ENCODE data around the gene COX7B2.

DNA sequence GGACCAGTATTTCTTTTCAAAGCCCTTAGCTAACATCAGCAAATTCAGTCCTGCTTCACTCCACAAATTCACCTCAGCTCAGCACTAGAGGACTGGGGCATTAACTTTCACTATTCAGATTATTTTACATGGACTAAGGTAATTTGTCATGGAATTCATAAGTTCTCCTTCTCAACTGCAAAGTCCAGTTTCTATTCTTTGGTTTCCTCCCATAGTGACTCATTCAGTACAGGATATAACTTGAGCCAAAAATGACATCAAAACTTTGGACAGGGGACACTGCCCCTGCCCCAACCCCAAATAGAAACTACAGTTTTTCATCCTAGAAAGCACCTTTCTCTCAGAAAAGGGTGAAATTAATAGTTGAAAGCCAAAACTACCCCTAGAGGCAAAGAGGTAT lies 52.7 kb downstream of the COX7B2 start:
- TF ChIP-seq TAF1 (IDR thresholded peaks at IDR 0.05; ENCODE audit: borderline replicate concordance, low read depth, low read length): no peak
- TF ChIP-seq POLR2A (IDR thresholded peaks at IDR 0.05; ENCODE audit: low read depth, low read length): no peak
- no peak for TF ChIP-seq POLR2AphosphoS5 (IDR thresholded peaks at IDR 0.05; ENCODE audit: low read depth, low read length)
